HG03565 (cell line): Measurements from ENCODE around the gene SLC26A9.

Source experiments
- ATAC-seq: cut with Tn5 transposase; IDR thresholded peaks from one replicate; pipeline ENCODE4 v1.9.1; 2021; ENCODE audit warnings: mild to moderate bottlenecking, moderate library complexity; ENCODE audit not compliant: unreplicated experiment

The SLC26A9 gene

GRCh38 chr1:205973377-205974232 lies 30.3 kb upstream of the SLC26A9 start:
- ATAC-seq, result no peak

- no peak for ATAC-seq
Measured at GRCh38 chr1:205972491-205973168, 29.4 kb upstream of the SLC26A9 start.

GRCh38 chr1:205972081-205972480 lies 28.8 kb upstream of the SLC26A9 start:
- ATAC-seq, result no peak

GRCh38 chr1:205971082-205971481 lies 27.8 kb upstream of the SLC26A9 start:
- no peak for ATAC-seq

- no peak for ATAC-seq
Measured at GRCh38 chr1:205970486-205970885, 27.2 kb upstream of the SLC26A9 start.

GRCh38 chr1:205969229-205969628 lies 26.0 kb upstream of the SLC26A9 start:
- no peak for ATAC-seq

- ATAC-seq, result no peak
Measured at GRCh38 chr1:205967554-205968335, 24.5 kb upstream of the SLC26A9 start.

GRCh38 chr1:205965036-205965884 lies 22.0 kb upstream of the SLC26A9 start:
- ATAC-seq, result no peak

- no peak for ATAC-seq
Measured at GRCh38 chr1:205963352-205964155, 20.3 kb upstream of the SLC26A9 start.

- ATAC-seq, result no peak
Measured at GRCh38 chr1:205962821-205963221, 19.6 kb upstream of the SLC26A9 start.

- no peak for ATAC-seq
Measured at GRCh38 chr1:205961991-205962820, 18.9 kb upstream of the SLC26A9 start.

- ATAC-seq, result no peak
Measured at GRCh38 chr1:205961405-205961804, 18.1 kb upstream of the SLC26A9 start.

GRCh38 chr1:205959789-205960188 lies 16.5 kb upstream of the SLC26A9 start:
- ATAC-seq, result no peak

- ATAC-seq, result no peak
Measured at GRCh38 chr1:205955499-205955898, 12.2 kb upstream of the SLC26A9 start.

- ATAC-seq, result no peak
Measured at GRCh38 chr1:205954819-205955404, 11.7 kb upstream of the SLC26A9 start.

- ATAC-seq, result no peak
Measured at GRCh38 chr1:205951746-205952145, 8.5 kb upstream of the SLC26A9 start.

GRCh38 chr1:205950826-205951549 lies 7.7 kb upstream of the SLC26A9 start:
- no peak for ATAC-seq

GRCh38 chr1:205950280-205950679 lies 7.0 kb upstream of the SLC26A9 start:
- no peak for ATAC-seq
